Left lung (tissue), 10 donors: ENCODE measurements around the gene RNF13. TPM values are rescaled to one million over a fixed set of nuclear protein-coding genes. Genes with fewer than 3 reads are reported as not detected.

Experiments used
- ATAC-seq: fragments of 200-7000 bp; cut with Tn5 transposase; one replicate; pipeline ENCODE4 v1.9.1; 2020; ENCODE audit warnings: moderate library complexity
- DNase-seq, 4 donors: peaks; one replicate each; pipeline ENCODE4 v3.0.0-alpha.2; 2013 to 2020
- H3K27ac ChIP-seq, 2 donors: fragments of 200-600 bp; sonication (generic) in 1 of 2; one replicate each; pipeline versions ENCODE4 v1.5.0 to v1.8.0; 2020 to 2021
- H3K27me3 ChIP-seq, 2 donors: fragments of 200-600 bp; sonication (generic) in 1 of 2; one replicate each; pipeline versions ENCODE4 v1.5.0 to v1.8.0; 2020 to 2021
- H3K36me3 ChIP-seq, 2 donors: fragments of 200-600 bp; sonication (generic) in 1 of 2; one replicate each; pipeline versions ENCODE4 v1.5.0 to v1.8.0; 2020 to 2021
- H3K4me1 ChIP-seq, 2 donors: fragments of 200-600 bp; one replicate each; pipeline ENCODE4 v1.8.0; 2021
- H3K4me3 ChIP-seq, 2 donors: fragments of 200-600 bp; sonication (generic) in 1 of 2; one replicate each; pipeline versions ENCODE4 v1.5.0 to v1.8.0; 2020 to 2021; ENCODE audit warnings: mild to moderate bottlenecking in 1 of 2
- H3K9me3 ChIP-seq, 2 donors: fragments of 200-600 bp; sonication (generic) in 1 of 2; one replicate each; pipeline versions ENCODE4 v1.5.0 to v1.8.0; 2020 to 2021
- CTCF ChIP-seq, 2 donors: fragments of 200-600 bp; sonication (generic) in 1 of 2; IDR thresholded peaks; one replicate each; pipeline versions ENCODE4 v1.5.0 to v1.8.0; 2021; ENCODE audit warnings: antibody characterized with exemption in 2 of 2
- intact Hi-C, 2 donors: fragments of 100-400 bp; cut with DNase I; formaldehyde crosslinking; loops; one replicate each; pipeline versions ENCODE4 v1.11.2 to v1.14.2; 2022
- polyA plus RNA-seq, 6 donors: library from polyadenylated mRNA; unstranded; fragments of 120-200 nt; gene quantifications; one replicate each; pipeline ENCODE4 v1.2.1, GENCODE V29; 2013; ENCODE audit not compliant: insufficient read length in 6 of 6
- total RNA-seq, 2 donors: library from RNA; stranded (reverse); fragmentation: NEBNext Ultra II Directional; extraction: Animal tissue kit (Norgen Biotek cat#: 25700); gene quantifications; one replicate each; pipeline ENCODE4 v1.2.1, GENCODE V29; 2021
- donor health status: DM: no; HTN: yes; CAD: no.
- donor health status: DM: no; HTN: no; CAD: no.

Gene RNF13
- total and polyA plus RNA-seq, 8 donors = 64.9 to 126 (median 73.6) TPM

GRCh38 chr3:150000641-150001040 is 187.6 kb downstream of the RNF13 start:
- intact Hi-C loops = no loop called here
- DNase-seq (no peak), ATAC-seq (no peak)
- no peak for TF ChIP-seq CTCF (IDR thresholded peaks at IDR 0.05)
- H3K4me1 ChIP-seq = no peaks in the 10 kb centered on the region
- no peaks in the 10 kb centered on the region for H3K27me3 ChIP-seq
- H3K9me3 ChIP-seq = peaks cover 0 to 4% of the 10 kb centered on the region in 2 donors
- H3K4me3 ChIP-seq = no peak overlapping the region
- H3K36me3 ChIP-seq = no peaks in the 10 kb centered on the region
- no peak overlapping the region for H3K27ac ChIP-seq

GRCh38 chr3:150005243-150006112 is 192.5 kb downstream of the RNF13 start:
- Histone ChIP-seq H3K27ac (no peak overlapping the region), H3K27me3 (no peaks in the 10 kb centered on the region), H3K9me3 (no peaks in the 10 kb centered on the region), H3K36me3 (no peaks in the 10 kb centered on the region), H3K4me3 (no peak overlapping the region), H3K4me1 (no peaks in the 10 kb centered on the region)
- no peak for TF ChIP-seq CTCF (IDR thresholded peaks at IDR 0.05)
- DNase-seq (no peak), ATAC-seq (no peak)
- intact Hi-C loops = no loop called here

DNA sequence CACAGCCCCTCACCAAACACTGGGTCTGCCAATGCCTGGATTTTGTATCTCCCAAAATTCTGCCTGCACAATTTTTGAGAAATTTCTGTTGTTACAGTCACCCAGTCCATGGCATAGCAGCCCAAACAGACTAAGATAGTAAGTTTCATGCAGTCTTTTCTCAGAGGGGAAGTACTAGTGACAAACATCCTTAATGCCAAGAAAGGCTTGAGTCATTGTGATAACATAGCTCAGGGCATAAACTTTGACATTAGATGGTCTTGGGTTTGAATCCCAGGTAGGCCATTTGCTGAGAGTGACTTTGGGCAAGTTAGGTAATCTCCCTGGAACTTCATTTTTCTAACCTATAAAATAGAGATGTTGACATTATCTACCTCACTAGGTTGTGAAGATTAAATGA is 193.8 kb downstream of the RNF13 start:
- no peaks in the 10 kb centered on the region for H3K36me3 ChIP-seq
- H3K4me1 ChIP-seq = no peaks in the 10 kb centered on the region
- ATAC-seq = no peak
- TF ChIP-seq CTCF (IDR thresholded peaks at IDR 0.05) = no peak
- DNase-seq = no peak
- no peak overlapping the region for H3K4me3 ChIP-seq
- intact Hi-C loops = no loop called here
- no peak overlapping the region for H3K27ac ChIP-seq
- no peaks in the 10 kb centered on the region for H3K9me3 ChIP-seq
- H3K27me3 ChIP-seq = no peaks in the 10 kb centered on the region

Other genes starting within 250 kb of the RNF13 start
- 10 to 100 TPM; 74.2 to 76.6 TPM for gene WWTR1, start 155.2 kb upstream of the RNF13 start, total RNA-seq
- gene WWTR1, start 155.2 kb upstream of the RNF13 start, polyA plus RNA-seq = 100 to 1,000 TPM; 103 to 124 (median 110) TPM
- gene COMMD2, start 60.7 kb upstream of the RNF13 start, total RNA-seq = 10 to 100 TPM; 43.1 to 44.7 TPM
- gene COMMD2, start 60.7 kb upstream of the RNF13 start, polyA plus RNA-seq = 10 to 100 TPM; 55.5 to 63.8 (median 59.3) TPM
- gene ANKUB1, start 20.7 kb upstream of the RNF13 start, total RNA-seq = 1 to 10 TPM in 1 of 2 donors, not detected in 1; 2.2 TPM
- 1 to 10 TPM in 1 of 6 donors, under 1 TPM in 5; 0.14 to 1.1 (median 0.40) TPM for gene ANKUB1, start 20.7 kb upstream of the RNF13 start, polyA plus RNA-seq
- gene PFN2, start 157.7 kb downstream of the RNF13 start, total RNA-seq = 10 to 100 TPM; 47.5 to 57.0 TPM
- 100 to 1,000 TPM; 239 to 286 (median 260) TPM for gene PFN2, start 157.7 kb downstream of the RNF13 start, polyA plus RNA-seq